Measurements from ENCODE around the gene NCKAP5.

The NCKAP5 gene

DNA sequence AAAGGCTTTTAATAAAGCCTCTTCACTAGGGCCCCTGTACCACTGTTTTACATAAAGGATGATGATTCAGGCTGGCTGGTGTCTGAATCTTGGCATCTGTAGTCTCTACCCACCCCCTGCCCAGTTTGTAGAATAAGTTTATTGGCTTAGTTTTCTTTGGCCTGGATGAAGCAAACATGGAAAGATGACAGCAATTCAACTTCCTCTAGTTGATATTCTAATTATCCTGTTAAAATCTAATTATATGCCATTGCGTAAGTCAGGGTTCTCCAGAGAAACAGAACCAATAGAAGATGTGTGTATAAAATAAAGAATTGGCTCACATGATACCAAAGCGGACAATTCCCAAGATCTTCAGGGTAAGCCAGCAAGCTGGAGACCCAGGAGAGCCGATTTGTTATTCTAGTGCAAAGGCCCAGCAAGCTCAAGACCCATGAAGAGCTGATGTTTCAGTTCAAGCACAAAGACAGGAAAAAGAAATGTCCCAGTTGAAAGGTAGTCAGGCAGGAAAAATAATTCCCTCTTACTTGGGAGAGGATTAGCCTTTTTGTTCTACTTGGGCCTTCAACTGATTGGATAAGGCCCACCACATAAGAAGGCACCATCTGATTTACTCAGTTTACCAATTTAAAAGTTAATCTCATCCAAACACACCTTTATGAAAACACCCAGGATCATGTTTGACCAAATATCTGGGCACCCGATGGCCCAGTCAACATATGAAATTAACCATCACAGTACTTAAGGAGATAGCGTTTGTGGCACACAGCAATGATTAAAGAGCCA is 815.6 kb downstream of the NCKAP5 start:
- DNase-seq (ENCODE audit: low spot score) = no peak

DNA sequence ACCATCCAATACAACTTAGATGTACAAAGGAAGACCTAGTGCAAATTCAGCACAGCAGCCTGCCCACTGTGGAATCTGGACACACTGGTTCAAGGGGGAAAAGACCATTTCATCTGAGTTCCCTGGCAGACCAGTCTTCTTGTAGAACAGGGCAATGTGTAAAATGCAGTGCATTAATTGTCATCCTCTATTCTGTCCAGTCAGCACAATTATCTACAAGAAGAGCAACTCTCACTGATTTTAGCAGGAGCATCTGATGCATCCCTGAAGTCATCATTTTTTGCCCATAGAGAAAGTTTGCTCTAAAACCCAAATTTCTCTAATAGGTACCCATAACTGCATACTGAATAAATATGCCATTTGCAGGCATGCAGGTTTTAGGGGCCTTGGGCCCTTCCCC is 816.4 kb downstream of the NCKAP5 start:
- no peak for DNase-seq (ENCODE audit: low spot score)

DNA sequence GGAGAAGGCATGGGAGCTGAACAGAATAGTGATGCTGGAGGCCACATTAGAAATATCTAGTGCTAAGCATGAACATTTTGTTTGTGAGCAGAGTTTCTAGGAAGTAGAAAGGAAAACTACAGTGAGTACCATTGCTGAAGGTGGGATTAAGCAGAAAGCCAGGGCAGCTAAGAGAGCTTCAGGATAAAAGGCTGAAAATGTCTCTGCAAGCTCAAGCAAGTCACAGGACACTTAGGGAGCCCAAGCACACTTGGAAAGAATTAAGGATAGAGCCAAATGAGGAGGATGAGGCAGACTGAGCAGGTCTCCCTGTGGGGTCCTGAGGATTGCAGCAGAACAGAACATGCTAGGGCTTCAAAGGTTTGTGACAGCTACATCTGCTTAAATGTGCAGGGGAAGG is 817.7 kb downstream of the NCKAP5 start:
- no peak for DNase-seq (ENCODE audit: low spot score)

DNA sequence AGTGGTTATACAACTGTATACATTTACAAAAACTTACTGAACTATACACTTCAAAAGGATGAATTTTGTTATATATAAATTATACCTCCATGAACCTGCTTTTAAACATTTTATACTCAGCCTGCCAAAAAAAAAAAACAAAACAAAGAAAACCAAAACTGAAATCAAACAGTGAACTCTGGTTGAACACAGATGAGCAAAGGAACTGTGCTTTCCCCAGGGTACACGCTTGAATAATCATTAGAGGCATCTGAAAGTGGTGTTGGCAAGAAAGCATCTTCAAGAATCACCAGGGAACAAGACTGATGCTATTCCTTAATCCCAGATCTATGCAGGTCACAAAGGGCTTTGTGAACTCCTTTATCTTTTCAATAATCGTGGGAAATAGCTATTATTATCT is 821.2 kb downstream of the NCKAP5 start:
- no peak for DNase-seq (ENCODE audit: low spot score)

DNA sequence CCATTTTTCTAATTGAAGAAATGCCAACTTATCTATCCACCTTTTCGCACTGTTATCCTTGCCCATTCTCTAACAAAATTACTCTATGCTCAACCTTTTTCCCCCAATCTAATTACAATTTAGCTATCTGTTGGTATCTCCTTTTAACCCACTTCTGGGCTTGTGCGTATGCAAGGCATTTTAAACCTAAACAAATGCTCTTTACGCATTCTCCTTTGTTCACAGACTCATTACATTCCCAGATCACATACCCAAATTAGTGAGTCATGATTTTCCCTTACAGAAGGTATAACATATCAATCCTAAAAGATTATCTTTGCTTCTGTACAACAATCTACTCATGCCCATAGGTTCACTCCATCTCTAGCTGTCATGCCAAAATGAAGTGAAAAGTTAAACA is 826.5 kb downstream of the NCKAP5 start:
- no peak for DNase-seq (ENCODE audit: low spot score)

DNA sequence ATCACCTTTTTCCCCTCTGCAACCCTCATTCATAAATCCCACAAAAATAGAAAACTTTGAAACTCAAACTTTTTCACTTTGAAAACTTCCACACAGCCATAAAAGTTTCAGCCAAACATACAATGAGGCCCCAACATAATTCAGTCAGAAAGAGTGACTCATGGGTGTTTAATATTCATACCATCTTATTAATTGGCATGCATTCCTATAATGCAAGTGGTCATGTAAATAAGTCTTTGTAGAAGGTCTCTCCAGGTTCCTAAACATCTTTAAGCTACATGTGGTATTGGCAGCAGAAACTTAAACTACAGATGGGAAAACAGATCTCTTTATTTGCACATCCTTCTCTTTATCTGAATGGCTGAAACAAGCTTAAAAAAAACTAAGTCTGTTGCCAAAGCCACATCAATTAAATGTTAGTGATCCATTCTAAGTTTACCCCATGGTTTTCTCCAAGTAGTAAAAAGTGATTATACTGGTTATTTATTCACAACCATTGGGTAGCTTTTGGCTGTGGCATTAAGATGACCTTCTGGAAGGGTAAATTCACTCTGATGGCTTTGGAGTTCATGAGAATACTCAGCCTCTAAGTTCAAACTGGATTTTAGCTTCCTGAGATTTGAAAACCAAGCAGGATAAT is 828.1 kb downstream of the NCKAP5 start:
- no peak for DNase-seq (ENCODE audit: low spot score)

DNA sequence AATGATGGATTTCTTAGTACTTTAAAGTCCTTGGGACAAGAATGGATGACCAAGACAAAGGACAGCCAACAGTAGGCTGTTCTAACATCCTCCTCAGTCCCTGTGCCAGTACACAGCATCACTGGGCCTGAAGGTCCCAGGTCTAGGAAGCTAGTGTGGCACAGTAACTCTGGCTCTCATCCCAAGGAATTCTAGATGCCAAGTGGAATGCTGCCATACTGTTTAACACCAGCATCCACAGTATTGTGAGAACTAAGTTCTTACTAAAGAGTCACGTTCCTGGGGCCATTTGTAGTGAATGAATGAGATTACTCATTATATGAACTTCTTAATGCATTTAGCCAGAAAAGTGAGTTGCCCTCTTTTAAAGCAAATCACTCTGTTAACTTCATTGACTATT is 830.0 kb downstream of the NCKAP5 start:
- no peak for DNase-seq (ENCODE audit: low spot score)

DNA sequence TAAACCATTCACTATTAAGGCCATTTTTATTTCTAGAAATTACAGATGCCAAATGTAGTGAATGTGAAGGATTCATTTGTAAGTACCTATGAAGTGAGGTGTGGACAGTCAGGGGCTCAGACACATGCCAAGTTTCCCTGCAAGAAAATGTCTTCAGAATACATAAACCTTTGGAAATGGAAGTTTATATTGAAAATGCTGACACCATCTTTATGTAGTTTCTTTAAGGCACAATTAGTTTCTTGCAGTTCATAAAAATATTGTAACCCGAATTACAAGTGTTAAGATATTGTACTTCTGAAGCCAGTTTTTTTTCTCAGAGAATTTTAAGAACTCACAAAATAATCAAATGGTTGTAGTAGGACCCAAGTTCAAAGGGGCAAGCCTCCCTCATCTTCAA is 832.2 kb downstream of the NCKAP5 start:
- DNase-seq (ENCODE audit: low spot score) = no peak

DNA sequence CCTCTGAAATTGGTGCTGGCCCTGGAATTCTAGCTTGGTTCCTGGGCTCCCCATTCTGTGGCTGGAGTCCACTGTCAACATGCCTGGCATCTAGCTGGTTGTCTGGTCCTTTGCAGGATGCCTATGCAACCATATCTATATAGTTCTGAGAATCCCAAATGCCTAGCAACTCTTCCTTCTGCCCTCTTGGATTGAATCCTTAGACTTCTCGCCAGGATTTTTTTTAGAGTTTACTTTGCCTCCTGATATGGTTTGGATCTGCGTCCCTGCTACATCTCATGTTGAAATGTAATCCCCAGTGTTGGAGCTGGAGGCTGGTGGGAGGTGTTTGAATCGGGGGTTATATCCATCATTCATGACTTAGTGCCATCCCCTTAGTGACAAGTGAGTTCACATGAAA is 833.3 kb downstream of the NCKAP5 start:
- no peak for DNase-seq (ENCODE audit: low spot score)

DNA sequence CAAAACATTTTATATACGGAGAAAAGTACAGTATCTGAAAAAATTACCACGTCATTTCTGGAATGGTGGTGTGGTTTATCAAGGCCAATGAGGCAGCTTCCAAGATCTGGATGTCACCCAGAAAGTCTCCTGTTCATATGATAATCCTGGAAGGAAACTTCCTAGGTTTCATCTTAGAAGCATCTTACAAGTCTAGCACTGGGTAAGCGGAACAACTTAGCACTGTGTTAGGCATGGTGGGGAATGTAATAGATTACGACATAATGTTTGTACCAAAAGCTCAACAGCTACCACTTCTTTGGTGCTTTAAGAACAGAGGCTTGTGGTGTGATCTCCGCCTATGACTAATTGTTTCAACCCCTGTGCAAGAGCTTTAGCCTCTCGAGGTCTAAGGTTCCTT is 835.2 kb downstream of the NCKAP5 start:
- DNase-seq (ENCODE audit: low spot score) = no peak

DNA sequence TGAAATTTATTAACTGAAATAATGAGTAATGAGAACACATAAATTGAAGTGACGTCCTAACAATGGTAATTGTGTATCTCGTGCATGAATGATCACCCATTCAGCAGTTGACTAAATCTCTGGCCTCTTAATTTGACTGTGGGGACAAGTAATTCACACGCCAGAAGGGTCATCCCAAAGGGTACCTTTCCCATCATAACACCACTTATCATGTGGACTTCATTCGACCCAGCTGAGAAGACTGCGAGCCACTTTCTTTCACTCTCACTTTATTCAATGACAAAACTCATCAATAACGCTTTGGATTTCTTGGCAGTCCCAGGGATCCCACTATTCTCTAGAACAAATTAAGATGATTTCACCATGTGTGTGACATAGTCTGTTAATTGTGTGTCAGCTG is 835.6 kb downstream of the NCKAP5 start:
- no peak for DNase-seq (ENCODE audit: low spot score)

DNA sequence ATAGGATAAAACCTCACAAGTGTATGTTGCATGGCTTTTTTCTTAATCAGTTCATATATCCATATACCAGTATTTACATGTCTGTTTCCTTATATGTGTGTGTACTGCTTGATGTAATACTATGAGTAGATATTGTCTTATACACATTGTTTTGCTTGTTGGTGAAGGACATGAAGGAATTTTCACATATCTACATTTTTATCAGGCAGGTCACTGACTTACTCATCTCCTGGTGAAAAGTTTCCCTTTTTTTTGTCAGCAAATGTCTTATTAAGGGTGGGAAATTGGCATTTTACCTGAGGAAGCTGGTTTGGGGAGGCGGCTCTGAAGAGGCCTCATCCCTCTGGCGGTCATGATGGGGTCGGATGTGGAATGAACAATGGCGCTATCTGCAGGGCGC is 836.8 kb downstream of the NCKAP5 start:
- DNase-seq (ENCODE audit: low spot score) = no peak

DNA sequence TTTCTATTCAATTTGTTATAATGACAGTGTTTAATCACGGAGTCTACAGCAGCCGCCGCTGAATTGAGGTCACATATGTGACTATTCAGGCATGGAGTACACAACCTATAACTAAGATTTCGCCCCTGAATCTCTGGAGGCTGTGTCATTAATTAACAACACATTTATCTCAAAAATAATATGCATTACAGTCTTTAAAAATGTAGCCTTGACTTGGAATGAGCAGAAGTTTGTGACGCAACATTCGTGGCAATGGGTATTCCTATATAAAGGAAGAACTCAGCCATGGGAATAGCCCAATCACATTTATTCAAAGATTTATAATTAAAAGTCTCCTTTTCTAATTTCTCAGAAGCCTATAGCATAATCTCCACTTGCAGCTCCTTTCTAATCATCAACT is 837.7 kb downstream of the NCKAP5 start:
- no peak for DNase-seq (ENCODE audit: low spot score)

DNA sequence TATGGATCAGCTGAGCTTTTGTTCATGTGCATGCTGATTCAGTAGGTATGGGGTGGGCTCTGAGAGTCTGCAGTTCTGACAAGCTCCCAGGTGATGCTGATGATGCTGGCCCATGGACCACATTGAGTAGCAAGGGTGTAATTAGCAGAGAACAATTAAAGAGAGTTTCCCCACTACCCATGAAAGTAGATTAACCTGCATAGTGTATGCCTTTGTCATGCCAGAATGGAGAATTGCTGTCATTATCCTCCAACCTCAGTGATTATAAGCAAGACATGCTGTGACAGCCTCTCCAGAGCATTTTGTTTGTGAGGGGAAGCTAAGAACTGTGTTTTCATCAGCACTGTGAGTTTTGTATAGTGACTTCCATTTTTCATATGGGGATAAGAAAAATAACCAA is 838.7 kb downstream of the NCKAP5 start:
- DNase-seq (ENCODE audit: low spot score) = no peak

DNA sequence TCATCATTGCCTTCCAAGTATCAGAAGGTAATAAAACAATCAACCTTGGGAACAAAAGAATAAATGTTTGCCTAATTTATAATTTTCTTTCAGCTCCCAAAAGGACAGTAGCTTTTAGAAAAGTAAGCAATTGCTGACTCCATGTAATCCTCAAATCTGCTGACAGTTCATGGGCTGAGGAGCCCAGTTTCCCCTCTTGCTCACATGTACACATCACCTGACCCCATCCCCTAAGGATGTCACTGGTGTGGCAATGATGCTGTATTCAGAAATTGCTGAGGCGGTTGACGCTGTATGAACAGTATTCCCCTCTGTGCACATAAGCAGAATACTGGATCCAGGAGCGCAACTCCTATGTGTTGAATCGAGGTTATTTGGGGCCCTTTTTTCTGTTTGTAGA is 842.1 kb downstream of the NCKAP5 start:
- no peak for DNase-seq (ENCODE audit: low spot score)

DNA sequence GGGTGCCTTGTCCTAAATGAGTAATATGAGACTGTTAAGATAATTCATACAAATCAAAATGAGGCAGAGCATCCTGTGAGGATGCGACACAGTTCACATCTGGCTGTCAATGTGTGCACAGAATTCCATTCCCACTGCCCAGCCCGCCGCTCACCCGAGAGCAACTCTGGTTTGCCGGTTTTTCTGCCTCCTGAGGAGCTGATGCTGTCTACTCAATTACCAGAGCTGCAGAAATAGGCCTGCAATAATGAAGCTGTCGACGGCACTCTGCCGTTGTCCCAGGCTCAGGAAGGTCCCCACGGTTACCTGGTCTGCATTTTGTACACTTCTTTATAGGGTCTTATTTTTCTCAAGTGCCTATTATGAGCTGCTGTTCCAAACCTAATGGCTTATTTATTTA is 842.5 kb downstream of the NCKAP5 start:
- no peak for DNase-seq (ENCODE audit: low spot score)

DNA sequence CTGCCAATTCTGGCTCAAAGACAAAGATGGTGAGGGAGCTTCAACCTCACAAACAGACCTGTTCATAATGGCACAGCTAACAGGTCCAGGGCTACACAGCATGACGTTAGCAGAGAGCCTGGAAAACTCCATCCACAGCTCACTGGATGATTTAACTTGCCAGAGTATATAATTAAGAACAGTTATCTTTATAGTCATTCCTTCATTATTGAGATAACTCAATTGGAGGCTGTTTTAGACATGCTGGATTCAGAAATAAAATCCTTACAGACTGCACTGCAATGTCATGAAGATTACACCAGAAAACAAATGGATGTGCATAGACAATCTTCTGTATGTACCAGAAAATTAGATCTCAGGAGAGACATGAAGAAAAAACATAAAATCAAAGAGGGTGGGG is 843.1 kb downstream of the NCKAP5 start:
- DNase-seq (ENCODE audit: low spot score) = no peak

DNA sequence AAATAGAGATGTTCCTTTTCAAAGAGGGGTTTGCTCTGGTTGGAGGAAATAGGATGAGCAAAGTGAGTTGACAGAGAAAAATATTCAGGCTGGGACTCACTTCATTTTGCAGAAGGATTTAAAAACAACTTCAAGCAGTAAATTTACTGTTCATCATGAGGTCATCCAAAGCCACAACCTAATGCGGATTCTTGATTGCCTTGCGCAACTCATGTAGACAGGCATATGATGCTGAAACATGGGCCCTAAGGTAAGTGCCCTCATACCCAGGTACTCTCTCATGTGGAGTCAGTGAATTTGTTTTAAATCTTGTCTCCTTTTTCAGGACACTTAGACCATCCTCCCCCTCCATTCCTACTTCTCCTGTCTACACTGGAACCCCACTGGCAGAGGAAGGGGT is 846.3 kb downstream of the NCKAP5 start:
- DNase-seq (ENCODE audit: low spot score) = no peak

DNA sequence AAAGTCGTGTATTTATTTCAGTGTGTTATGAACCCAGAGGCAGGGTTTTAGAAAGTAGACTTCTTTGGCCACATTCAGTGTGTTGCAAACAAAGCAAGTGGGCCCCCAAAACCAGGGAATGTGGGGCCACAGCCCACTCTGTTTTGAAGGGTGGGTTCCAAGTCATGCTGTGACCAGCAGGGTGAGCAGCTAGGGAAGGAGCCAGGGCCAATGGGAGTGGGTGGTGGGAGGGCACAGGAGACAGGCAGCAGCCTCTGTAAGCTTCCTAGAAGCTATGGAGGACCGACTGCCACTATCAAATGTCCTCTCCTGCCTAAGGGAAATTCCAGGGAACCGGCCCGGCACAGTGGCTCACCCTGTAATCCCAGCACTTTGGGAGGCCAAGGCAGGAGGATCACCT is 847.9 kb downstream of the NCKAP5 start:
- no peak for DNase-seq (ENCODE audit: low spot score)

DNA sequence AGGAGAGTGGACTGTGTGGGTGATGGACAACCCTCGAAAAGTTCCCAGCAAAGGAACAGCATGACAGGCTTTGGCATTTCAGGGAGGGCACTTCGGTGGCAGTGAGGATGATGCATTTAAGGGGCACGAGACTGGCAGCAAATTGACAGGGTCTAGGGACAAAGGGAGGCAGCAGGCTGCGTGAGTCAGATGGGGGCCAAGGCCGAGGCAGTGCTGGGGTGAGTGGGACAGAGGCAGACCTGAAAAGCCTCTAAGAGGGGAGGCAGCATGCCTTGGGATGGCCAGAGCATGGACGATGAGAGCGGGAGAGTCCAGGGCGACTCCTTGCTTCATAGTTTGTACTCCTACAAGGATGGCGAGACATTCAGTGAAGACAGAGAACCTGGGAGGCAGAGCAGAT is 848.8 kb downstream of the NCKAP5 start:
- no peak for DNase-seq (ENCODE audit: low spot score)

DNA sequence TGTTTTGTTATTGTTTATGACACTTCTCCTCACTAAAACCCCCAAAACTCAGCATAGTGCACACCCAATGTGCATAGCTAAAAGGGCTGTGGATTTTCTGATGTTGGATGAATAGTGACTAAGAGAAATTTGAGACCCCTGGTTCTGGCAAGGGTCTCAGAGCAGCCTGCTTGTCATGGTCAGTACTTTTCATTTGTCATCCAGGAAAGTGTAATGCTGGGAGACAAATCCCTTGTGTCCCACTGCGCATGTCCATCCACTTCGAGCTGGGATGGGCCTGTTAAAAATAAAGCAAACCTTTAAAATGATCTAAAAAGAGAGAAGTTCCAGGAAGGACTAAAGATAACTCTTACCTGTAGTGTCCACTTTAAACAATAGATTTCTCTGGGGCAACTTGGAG is 851.3 kb downstream of the NCKAP5 start:
- no peak for DNase-seq (ENCODE audit: low spot score)

DNA sequence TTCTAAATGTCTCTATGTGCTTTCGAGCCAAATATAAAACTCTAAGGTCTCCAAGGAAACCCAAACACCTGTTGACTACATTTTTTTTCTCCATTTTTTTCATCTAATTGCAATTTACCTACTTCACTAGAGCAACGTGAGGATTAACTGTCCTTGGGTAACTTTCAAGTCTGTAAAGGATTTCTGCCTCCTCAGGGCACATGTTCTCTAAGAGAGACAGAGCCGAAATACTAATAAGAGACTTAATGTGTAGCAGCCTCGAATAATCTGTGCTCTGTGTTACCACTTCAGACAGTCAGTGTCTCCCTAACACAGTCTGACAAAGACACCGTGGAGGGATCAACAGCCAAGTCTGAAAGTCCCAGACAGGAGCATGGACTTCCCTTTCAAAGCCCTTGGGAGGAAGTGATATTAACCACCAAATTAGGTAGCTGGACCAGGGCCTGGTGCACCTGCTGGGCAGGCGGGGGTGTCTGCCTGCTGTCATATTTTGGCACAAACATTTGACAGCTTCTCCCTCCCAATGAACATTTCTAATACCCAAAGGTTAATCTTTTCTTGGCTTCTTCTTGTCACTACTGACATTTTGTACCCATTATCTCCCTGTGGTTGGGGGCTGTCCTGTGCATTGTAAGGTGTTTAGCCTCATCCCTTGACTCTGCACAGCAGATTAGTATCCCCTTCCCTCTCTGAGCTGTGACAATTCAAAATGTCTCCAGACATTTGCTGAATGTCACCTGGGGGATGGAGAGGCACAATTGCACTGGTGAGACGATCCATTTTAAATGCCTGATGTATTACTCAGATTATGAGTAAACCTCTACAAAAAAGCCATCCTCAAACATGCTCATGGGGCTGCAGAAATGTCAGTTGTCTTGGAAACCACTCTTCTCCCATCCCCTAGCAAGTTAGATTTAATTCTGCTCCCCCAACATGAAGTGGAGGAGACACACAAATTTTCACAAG is 852.6 kb downstream of the NCKAP5 start:
- DNase-seq (ENCODE audit: low spot score) = no peak

DNA sequence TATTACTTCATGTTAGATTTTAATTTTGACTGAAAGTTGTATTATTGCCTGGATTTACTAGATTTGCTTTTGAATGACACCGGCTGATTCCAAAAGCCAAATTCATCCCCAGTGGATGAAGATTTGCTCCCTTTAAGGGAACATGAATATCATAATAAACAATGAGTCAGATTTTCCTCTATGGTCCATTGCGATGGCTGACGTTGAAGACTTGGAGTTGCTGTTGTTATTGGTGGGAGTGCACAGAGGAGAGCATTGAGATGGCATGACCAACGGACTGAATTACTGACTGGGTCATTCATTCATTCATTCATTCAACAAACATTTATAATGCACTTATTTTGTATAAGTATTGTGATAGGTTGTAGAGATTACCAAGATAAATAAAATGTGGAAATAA is 864.9 kb downstream of the NCKAP5 start:
- DNase-seq (ENCODE audit: low spot score) = no peak
